ENCODE data around the gene KCNIP1.

- TF ChIP-seq ZNF724P (CRISPR knock-in tag; IDR thresholded peaks at IDR 0.05; ENCODE audit: borderline replicate concordance): no peak
- TF ChIP-seq FOXJ3 (CRISPR knock-in tag; IDR thresholded peaks at IDR 0.05; ENCODE audit: borderline replicate concordance): no peak
- no peak for TF ChIP-seq EZH2 (conservative IDR thresholded peaks at IDR 0.05; ENCODE audit: low read depth, low read length)
- TF ChIP-seq SP5 (CRISPR knock-in tag; IDR thresholded peaks at IDR 0.05; ENCODE audit: borderline replicate concordance, low read depth): no peak
- TF ChIP-seq ZNF253 (CRISPR knock-in tag; IDR thresholded peaks at IDR 0.05; ENCODE audit: borderline replicate concordance): no peak
- no peak for TF ChIP-seq ZBTB8A (CRISPR knock-in tag; IDR thresholded peaks at IDR 0.05; ENCODE audit: borderline replicate concordance, low read depth)
- TF ChIP-seq ZSCAN31 (CRISPR knock-in tag; IDR thresholded peaks at IDR 0.05; ENCODE audit: low read depth): no peak
- TF ChIP-seq POLR2AphosphoS5 (IDR thresholded peaks at IDR 0.05; ENCODE audit: low read depth, low read length): no peak
- TF ChIP-seq RERE (CRISPR knock-in tag; IDR thresholded peaks at IDR 0.05; ENCODE audit: low read depth): no peak
- no peak for TF ChIP-seq ZSCAN12 (CRISPR knock-in tag; IDR thresholded peaks at IDR 0.05)
- TF ChIP-seq CTCF (CRISPR knock-in tag; IDR thresholded peaks at IDR 0.05): no peak
These were observed 34.3 kb downstream of the KCNIP1 start for GRCh38 chr5:170538096-170538465.

All from HepG2 (cell line).